HCT116 (cell line): ENCODE results near the gene KCTD10. TPM values are rescaled to one million over a fixed set of nuclear protein-coding genes. Genes with fewer than 3 reads are reported as not detected.

Experiments used
- ATAC-seq: fragments of 200-7000 bp; cut with Tn5 transposase; 2 replicates; pipeline ENCODE4 v1.9.1; 2020; ENCODE audit warnings: mild to moderate bottlenecking, moderate library complexity
- BruUV-seq: library from RNA; stranded (reverse); fragments of 400-500 nt; replicated peaks from 2 replicates; lab custom pipeline; 2021; lab: Mats Ljungman, UMichigan
- CTCF ChIA-PET: fragments of 300-600 bp; sonication (Branson Sonifier 250); formaldehyde crosslinking; loops from one replicate; lab custom pipeline; 2021; ENCODE audit warnings: antibody characterized with exemption; lab: Charles Lee
- POLR2A ChIA-PET: fragments of 300-600, 350-600 bp; sonication (Branson Sonifier 250); formaldehyde crosslinking; loops from one replicate; lab custom pipeline; 2021; ENCODE audit warnings: antibody characterized with exemption; lab: Charles Lee
- RAD21 ChIA-PET, 2 experiments: fragments of 300-600 bp; sonication (Branson Sonifier 250); formaldehyde crosslinking; loops; one replicate each; lab custom pipeline; 2023; ENCODE audit warnings: low total read pairs in 2 of 2; ENCODE audit not compliant: uncharacterized antibody in 2 of 2, unreplicated experiment in 2 of 2, low non-redundant PET in 1 of 2; lab: Charles Lee
- DNase-seq: peaks from one replicate; pipeline ENCODE4 v3.0.0-alpha.2; 2010; ENCODE audit warnings: low read depth, low spot score
- H2AFZ ChIP-seq: fragments of 200-600 bp; shearing (Covaris generic), sonication (generic); 2 replicates; pipeline ENCODE4 v1.6.1; 2017; ENCODE audit warnings: low read depth, mixed run types, mixed read lengths, antibody characterized with exemption, low read length; ENCODE audit not compliant: poor library complexity, severe bottlenecking
- H3K27ac ChIP-seq: 2 replicates; pipeline ENCODE4 v1.5.1; 2012; ENCODE audit warnings: low read depth, low read length
- H3K27me3 ChIP-seq: fragments of 200-600 bp; sonication (generic); 2 replicates; pipeline ENCODE4 v1.6.1; 2016; ENCODE audit warnings: mixed run types, low read length, mixed read lengths; ENCODE audit not compliant: insufficient read depth
- H3K36me3 ChIP-seq, 2 experiments: fragments of 200-500 bp in 1 of 2; fragments of 200-600 bp in 1 of 2; sonication (Bioruptor generic) in 1 of 2; sonication (generic) in 1 of 2; 2 replicates each; pipeline versions ENCODE4 v1.5.1 to v1.6.1; 2014 to 2016; ENCODE audit warnings: low read length in 2 of 2, inconsistent platforms in 1 of 2, mixed read lengths in 1 of 2, mixed run types in 1 of 2; ENCODE audit not compliant: insufficient read depth in 2 of 2, control insufficient read depth in 1 of 2
- H3K4me1 ChIP-seq, 2 experiments: fragments of 200-600 bp in 1 of 2; sonication (generic) in 1 of 2; 2 replicates each; pipeline versions ENCODE4 v1.5.1 to v1.6.1; 2012 to 2017; ENCODE audit warnings: low read length in 2 of 2, inconsistent platforms in 1 of 2, mild to moderate bottlenecking in 1 of 2, mixed read lengths in 1 of 2, mixed run types in 1 of 2, moderate library complexity in 1 of 2; ENCODE audit not compliant: insufficient read depth in 2 of 2, control insufficient read depth in 1 of 2
- H3K4me2 ChIP-seq: fragments of 200-600 bp; sonication (generic); 2 replicates; pipeline ENCODE4 v1.6.1; 2017; ENCODE audit warnings: mixed run types, low read length, mixed read lengths
- H3K4me3 ChIP-seq, 2 experiments: fragments of 200-600 bp in 1 of 2; sonication (generic) in 1 of 2; replicated peaks in 1 of 2; 2 replicates each; pipeline ENCODE4 v1.5.1; 2011 to 2016; ENCODE audit warnings: low read length in 2 of 2, control low read depth in 1 of 2, low read depth in 1 of 2, mild to moderate bottlenecking in 1 of 2, mixed read lengths in 1 of 2, mixed run types in 1 of 2
- H3K79me2 ChIP-seq: fragments of 200-600 bp; sonication (generic); 2 replicates; pipeline ENCODE4 v1.6.1; 2017; ENCODE audit warnings: mild to moderate bottlenecking, mixed run types, low read length, moderate library complexity, mixed read lengths; ENCODE audit not compliant: insufficient read depth
- H3K9ac ChIP-seq: fragments of 200-600 bp; sonication (generic); 2 replicates; pipeline ENCODE4 v1.6.1; 2016; ENCODE audit warnings: low read length, mixed read lengths
- H3K9me2 ChIP-seq: fragments of 200-600 bp; sonication (generic), shearing (Covaris generic); 2 replicates; pipeline ENCODE4 v1.6.1; 2017; ENCODE audit warnings: mixed run types, mild to moderate bottlenecking, moderate library complexity; ENCODE audit not compliant: insufficient read depth
- H3K9me3 ChIP-seq, 2 experiments: fragments of 200-500 bp in 1 of 2; fragments of 200-600 bp in 1 of 2; sonication (Bioruptor generic) in 1 of 2; sonication (generic) in 1 of 2; 2 replicates each; pipeline ENCODE4 v1.6.1; 2014 to 2017; ENCODE audit warnings: low read length in 2 of 2, mixed read lengths in 2 of 2, inconsistent platforms in 1 of 2, low read depth in 1 of 2, mild to moderate bottlenecking in 1 of 2, mixed run types in 1 of 2, moderate library complexity in 1 of 2; ENCODE audit not compliant: control insufficient read depth in 1 of 2, insufficient read depth in 1 of 2
- H4K20me1 ChIP-seq: fragments of 200-600 bp; sonication (generic), shearing (Covaris generic); 2 replicates; pipeline ENCODE4 v1.6.1; 2017; ENCODE audit warnings: mixed run types, mild to moderate bottlenecking, moderate library complexity; ENCODE audit not compliant: insufficient read depth
- ELF1 ChIP-seq: IDR thresholded peaks from 2 replicates; pipeline ENCODE4 v1.6.1; 2012; ENCODE audit warnings: low read depth, borderline replicate concordance
- EZH2 ChIP-seq: fragments of 200-600 bp; sonication (generic); IDR thresholded peaks from 2 replicates; pipeline ENCODE4 v1.6.1; 2017; ENCODE audit warnings: antibody characterized with exemption, mixed run types
- EZH2phosphoT487 ChIP-seq: fragments of 200-600 bp; IDR thresholded peaks from 2 replicates; pipeline ENCODE4 v1.6.1; 2018; ENCODE audit warnings: antibody characterized with exemption, borderline replicate concordance
- FOSL1 ChIP-seq: IDR thresholded peaks from 2 replicates; pipeline ENCODE4 v1.6.1; 2012; ENCODE audit warnings: low read depth
- POLR2A ChIP-seq: IDR thresholded peaks from 2 replicates; pipeline ENCODE4 v1.7.0; 2011; ENCODE audit warnings: borderline replicate concordance; ENCODE audit not compliant: insufficient read depth, insufficient read length; ENCODE audit errors: extremely low read depth
- POLR2AphosphoS5 ChIP-seq: IDR thresholded peaks from 2 replicates; pipeline ENCODE4 v1.6.1; 2011; ENCODE audit warnings: mild to moderate bottlenecking, low read depth, low read length, moderate library complexity
- RAD21 ChIP-seq: IDR thresholded peaks from 2 replicates; pipeline ENCODE4 v1.6.1; 2012; ENCODE audit warnings: low read depth, mild to moderate bottlenecking
- SP1 ChIP-seq: IDR thresholded peaks from 2 replicates; pipeline ENCODE4 v1.6.1; 2012; ENCODE audit warnings: low read depth
- SRF ChIP-seq: IDR thresholded peaks from 2 replicates; pipeline ENCODE4 v1.6.1; 2012; ENCODE audit warnings: low read depth
- YY1 ChIP-seq: IDR thresholded peaks from 2 replicates; pipeline ENCODE4 v1.6.1; 2011; ENCODE audit warnings: low read length, low read depth, moderate library complexity, mild to moderate bottlenecking; ENCODE audit not compliant: insufficient replicate concordance; ENCODE audit errors: extremely low read depth
- intact Hi-C: fragments of 100-400 bp; cut with micrococcal nuclease; formaldehyde crosslinking; loops from 2 replicates; pipeline ENCODE4 v1.10.0; 2022
- total RNA-seq: library from RNA; stranded (reverse); gene quantifications from one replicate; pipeline ENCODE4 v1.2.1, GENCODE V29; 2021; ENCODE audit not compliant: unreplicated experiment
- TF ChIP-seq, protein P1 (sequence below): IDR thresholded peaks from 2 replicates; pipeline ENCODE4 v1.6.1; 2012
- TF ChIP-seq, protein P2 (sequence below): IDR thresholded peaks from 2 replicates; pipeline ENCODE4 v1.6.1; 2011; ENCODE audit warnings: mild to moderate bottlenecking, low read length, moderate library complexity; ENCODE audit not compliant: insufficient replicate concordance; ENCODE audit errors: extremely low read depth
- TF ChIP-seq, protein P3 (sequence below): IDR thresholded peaks from 2 replicates; pipeline ENCODE4 v1.6.1; 2012

Gene KCTD10
- total RNA-seq, 1 experiment from 2014 or later: 34.7 TPM

DNA sequence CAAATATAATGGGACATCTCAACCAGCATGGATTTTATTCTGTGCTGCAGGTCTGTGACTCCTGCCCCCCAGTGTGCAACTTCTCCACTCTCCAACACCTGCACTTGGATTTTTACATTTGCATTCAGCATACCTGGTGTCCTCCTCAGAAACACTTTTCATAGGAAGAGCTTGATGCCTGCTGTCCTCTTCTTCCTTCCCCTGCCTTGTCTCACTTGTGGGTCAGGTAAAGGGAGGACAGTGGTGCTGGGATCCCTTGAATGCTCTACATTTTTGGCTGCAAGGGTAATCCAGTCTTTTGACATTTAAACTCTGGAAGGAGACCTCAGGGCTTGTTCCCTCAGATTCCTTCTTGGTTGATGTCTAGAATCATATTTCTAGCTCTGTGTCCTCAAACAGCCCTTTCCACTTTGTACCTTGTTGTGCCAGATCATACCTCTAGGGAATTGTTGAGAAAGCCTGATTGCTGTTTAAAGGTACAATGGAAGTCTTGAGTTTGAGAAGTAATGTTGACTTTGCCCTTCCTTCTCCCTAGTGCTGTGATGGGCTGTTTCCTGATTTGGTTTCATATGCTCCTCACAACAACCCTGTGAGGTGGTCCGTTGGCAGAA lies 13.0 kb upstream of the KCTD10 start:
- TF ChIP-seq, protein P1, sequence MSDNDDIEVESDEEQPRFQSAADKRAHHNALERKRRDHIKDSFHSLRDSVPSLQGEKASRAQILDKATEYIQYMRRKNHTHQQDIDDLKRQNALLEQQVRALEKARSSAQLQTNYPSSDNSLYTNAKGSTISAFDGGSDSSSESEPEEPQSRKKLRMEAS: no peak
- no peaks in the 10 kb centered on the region for H4K20me1 ChIP-seq
- BruUV-seq: no TSS peak
- no peaks in the 10 kb centered on the region for H3K4me1 ChIP-seq
- no peaks in the 10 kb centered on the region for H3K9me2 ChIP-seq
- no peaks in the 10 kb centered on the region for H3K79me2 ChIP-seq
- no peak overlapping the region for H3K27ac ChIP-seq
- DNase-seq (no peak), ATAC-seq (no peak)
- no peak overlapping the region for H3K4me3 ChIP-seq
- ChIA-PET CTCF (no interaction called here), RAD21 (no interaction called here), POLR2A (no interaction called here)
- no peak overlapping the region for H3K4me2 ChIP-seq
- peaks cover 26 to 40% of the 10 kb centered on the region in 2 experiments for H3K36me3 ChIP-seq
- no peaks in the 10 kb centered on the region for H3K27me3 ChIP-seq
- intact Hi-C loops: no loop called here
- no peak overlapping the region for H3K9ac ChIP-seq
- H3K9me3 ChIP-seq: no peaks in the 10 kb centered on the region
- no peak overlapping the region for H2AFZ ChIP-seq

DNA sequence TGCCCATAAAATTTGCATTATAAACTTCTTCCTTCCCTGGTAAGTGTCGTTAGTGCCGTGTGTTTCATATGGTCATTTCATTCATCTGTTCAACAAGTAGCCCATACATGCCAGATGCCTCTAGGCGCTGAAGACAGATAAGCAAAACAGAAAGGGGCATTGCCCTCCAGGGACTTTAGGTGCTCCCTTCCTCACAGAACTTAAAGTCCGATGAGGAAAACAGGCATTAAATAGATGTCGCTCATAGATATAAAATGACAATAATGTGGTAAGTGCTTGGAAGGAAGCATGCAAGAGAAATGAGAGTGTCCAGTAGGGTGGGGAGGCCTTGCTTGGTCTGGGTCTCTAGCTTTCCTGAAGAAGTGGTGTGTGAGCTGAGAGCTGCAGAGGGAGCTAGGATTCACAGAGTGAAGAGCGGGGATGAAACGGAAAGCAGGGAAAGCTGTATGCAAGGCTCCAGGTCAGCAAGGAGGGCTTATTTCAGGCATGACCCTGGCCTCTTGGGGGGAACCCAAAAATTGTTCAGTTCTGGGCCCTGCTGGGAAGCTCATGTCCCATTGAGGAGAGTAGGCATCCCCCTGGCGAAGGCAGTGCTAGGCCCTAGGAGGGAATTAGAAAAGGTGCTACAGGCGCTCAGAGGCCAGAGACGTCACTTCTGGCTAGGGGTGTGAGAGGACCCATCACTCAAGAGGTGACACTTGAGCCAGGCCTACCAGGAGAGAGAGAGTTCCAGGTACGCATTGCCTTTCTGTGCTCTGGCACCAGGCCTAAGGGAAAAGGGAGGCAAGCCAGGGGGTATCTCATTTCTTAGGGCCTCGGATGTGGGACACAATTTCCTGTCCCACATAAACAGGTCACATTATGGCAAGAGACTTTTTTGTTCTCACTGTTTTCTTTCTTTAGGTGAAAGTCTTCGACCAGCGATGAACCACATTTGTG lies 12.2 kb upstream of the KCTD10 start:
- Histone ChIP-seq H3K27me3 (no peaks in the 10 kb centered on the region), H3K4me3 (no peak overlapping the region), H3K79me2 (no peaks in the 10 kb centered on the region), H3K4me1 (no peaks in the 10 kb centered on the region), H3K36me3 (peaks cover 26 to 42% of the 10 kb centered on the region in 2 experiments), H4K20me1 (no peaks in the 10 kb centered on the region), H3K9ac (no peak overlapping the region), H2AFZ (no peak overlapping the region), H3K27ac (no peak overlapping the region), H3K9me2 (no peaks in the 10 kb centered on the region), H3K9me3 (no peaks in the 10 kb centered on the region), H3K4me2 (no peak overlapping the region)
- ATAC-seq (no peak), DNase-seq (no peak)
- BruUV-seq: no TSS peak
- ChIA-PET RAD21 (no interaction called here), CTCF (no interaction called here), POLR2A (no interaction called here)
- no peak for TF ChIP-seq SRF
- TF ChIP-seq, protein P2, sequence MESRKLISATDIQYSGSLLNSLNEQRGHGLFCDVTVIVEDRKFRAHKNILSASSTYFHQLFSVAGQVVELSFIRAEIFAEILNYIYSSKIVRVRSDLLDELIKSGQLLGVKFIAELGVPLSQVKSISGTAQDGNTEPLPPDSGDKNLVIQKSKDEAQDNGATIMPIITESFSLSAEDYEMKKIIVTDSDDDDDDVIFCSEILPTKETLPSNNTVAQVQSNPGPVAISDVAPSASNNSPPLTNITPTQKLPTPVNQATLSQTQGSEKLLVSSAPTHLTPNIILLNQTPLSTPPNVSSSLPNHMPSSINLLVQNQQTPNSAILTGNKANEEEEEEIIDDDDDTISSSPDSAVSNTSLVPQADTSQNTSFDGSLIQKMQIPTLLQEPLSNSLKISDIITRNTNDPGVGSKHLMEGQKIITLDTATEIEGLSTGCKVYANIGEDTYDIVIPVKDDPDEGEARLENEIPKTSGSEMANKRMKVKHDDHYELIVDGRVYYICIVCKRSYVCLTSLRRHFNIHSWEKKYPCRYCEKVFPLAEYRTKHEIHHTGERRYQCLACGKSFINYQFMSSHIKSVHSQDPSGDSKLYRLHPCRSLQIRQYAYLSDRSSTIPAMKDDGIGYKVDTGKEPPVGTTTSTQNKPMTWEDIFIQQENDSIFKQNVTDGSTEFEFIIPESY: no peak
- TF ChIP-seq RAD21: no peak
- TF ChIP-seq EZH2: no peak
- TF ChIP-seq, protein P3, sequence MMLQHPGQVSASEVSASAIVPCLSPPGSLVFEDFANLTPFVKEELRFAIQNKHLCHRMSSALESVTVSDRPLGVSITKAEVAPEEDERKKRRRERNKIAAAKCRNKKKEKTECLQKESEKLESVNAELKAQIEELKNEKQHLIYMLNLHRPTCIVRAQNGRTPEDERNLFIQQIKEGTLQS: no peak
- no peak for TF ChIP-seq FOSL1
- TF ChIP-seq SP1: no peak
- no peak for TF ChIP-seq POLR2A
- TF ChIP-seq POLR2AphosphoS5: no peak
- no peak for TF ChIP-seq ELF1
- TF ChIP-seq EZH2phosphoT487: no peak
- no peak for TF ChIP-seq YY1
- intact Hi-C loops: no loop called here
